GM21390 (cell line): Measurements from ENCODE around the gene C17orf114.

ENCODE experiments used
- ATAC-seq: cut with Tn5 transposase; IDR thresholded peaks from one replicate; pipeline ENCODE4 v1.9.1; 2021; ENCODE audit not compliant: unreplicated experiment

C17orf114 gene

GRCh38 chr17:4802228-4802627, at the start of gene C17orf114:
Gene C17orf114, minus strand, starts transcription at chr17:4802328.
- no peak for ATAC-seq

GRCh38 chr17:4851084-4851483, 49.0 kb upstream of the C17orf114 start:
- ATAC-seq = no peak

DNA sequence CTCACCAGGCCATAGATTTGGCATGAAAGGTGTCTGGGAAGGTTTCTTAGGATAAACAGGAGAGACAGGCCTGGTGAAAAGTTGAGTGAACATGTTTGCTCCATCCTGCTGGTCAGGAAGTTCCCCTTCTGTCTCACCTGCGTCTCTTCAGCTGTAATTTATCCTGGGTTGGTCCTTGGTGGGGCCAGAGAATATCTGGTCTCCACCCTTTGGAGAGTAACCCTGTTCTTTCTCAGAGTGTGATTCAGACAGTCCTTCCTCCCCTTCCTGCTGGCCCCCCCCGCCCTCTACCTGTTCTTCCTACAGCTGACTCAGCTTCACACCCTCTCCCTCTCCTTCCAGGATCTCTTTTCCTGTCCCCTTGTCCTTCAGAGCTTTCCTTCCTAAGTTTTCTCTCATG, 48.1 kb upstream of the C17orf114 start:
- no peak for ATAC-seq

DNA sequence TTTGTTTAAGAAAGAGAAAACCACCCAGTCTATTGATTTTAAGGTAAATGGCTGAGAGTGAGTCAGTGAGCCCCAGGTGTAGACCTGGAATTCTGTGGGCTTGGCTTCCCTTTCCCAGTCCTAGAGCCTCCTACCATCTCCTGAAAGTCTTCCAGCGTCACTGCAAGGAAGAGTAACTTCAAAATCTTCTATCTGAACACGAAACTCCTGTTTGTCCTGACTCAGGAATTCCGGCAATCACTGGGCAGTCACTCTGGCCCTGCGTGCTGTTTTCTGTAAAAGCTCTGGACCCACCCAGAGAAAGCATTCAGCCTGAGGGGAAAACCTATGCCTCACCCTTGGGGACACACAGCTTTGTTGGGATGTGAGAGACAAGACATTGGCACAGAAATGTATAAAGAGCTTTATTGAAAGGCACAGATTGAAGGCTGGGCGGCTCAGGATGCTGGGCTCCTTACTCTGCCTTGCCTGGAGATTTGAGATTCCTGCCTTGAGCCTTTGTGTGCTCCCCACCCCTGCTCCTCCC, 46.9 kb upstream of the C17orf114 start:
- ATAC-seq = no peak

- ATAC-seq = no peak
Measured at GRCh38 chr17:4846635-4847390, 44.7 kb upstream of the C17orf114 start.

GRCh38 chr17:4845118-4845517, 43.0 kb upstream of the C17orf114 start:
- no peak for ATAC-seq

- ATAC-seq = no peak
Measured at GRCh38 chr17:4843321-4844000, 41.3 kb upstream of the C17orf114 start.

DNA sequence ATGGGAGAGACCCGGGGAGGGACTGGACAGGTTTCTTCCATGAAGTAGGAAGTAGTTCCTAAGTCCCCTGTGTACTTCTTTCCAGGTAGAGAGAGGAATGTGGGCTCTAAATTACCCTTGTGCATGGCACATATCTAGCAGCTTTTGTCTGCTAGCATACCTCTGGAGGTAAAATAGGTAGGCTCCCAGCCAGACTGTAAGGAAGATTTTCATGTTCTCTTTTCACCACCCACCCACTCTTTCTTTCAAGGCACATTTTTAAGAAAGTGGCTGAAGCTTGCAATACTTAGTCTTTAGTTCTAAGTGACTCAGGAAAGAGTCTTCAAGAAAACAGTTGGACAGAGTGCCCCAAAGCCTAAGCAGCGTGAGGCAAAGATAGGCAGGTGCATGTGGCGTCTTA, 40.2 kb upstream of the C17orf114 start:
- no peak for ATAC-seq

DNA sequence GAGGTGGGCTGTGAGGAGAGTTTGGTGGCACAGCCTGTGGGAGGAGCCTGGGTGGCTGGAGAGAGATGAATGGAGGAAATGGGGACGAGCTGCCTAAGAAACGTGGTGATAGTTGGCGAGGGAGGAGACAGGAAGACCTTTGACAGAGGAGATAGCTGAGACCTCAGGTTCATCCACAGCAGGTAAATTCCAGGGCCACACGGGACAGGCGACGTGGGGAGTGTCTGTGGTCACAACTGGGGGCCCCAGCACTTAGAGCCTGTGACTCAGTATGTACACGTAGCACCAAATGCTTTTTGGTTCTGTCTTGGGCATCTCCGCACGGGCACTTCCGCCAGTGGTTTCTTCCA, 38.7 kb upstream of the C17orf114 start:
- no peak for ATAC-seq

DNA sequence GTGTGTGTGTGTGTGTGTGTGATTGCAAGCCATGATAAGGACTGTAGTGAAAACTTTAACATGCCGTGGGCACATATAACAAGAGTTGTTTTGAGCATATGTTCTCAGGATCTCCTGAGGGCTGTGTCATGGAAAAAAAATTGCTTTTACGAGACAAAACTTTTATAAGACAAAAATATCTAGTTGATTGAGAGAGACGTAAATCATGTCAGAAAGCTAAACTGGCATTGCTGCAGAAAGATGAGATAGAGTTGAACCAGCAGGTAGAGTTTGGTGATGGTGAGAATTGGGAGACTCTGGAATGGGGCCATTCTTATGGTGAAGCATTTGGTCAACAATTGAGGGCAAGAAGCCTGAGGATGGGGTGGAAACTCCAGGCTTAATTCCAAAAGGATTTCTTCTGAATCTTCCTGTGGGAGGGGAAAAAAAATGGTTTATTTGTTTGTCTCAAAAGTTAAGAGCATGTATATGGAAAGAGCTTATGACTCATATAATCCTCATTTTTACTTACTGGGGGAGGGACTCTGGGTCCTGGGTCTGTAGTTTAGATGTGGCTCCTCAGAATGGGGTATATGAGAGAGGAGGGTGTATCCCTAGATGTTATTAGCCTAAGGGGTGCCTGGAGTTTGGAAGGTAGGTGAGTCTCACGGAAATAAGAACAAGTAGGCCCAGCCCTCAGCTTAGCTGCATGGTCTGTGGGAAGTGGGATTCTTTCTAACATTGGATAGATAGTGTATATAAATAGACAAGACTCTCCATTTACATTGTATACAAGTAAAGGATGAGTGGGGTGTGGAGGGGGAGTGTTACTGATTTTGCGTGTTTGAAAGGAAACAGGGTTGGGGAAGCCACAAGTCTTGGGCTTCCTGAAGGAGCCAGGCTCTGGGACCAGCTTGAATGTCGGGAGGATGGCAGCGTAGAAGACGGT, 38.1 kb upstream of the C17orf114 start:
- no peak for ATAC-seq

- ATAC-seq = no peak
Measured at GRCh38 chr17:4839221-4839620, 37.1 kb upstream of the C17orf114 start.

DNA sequence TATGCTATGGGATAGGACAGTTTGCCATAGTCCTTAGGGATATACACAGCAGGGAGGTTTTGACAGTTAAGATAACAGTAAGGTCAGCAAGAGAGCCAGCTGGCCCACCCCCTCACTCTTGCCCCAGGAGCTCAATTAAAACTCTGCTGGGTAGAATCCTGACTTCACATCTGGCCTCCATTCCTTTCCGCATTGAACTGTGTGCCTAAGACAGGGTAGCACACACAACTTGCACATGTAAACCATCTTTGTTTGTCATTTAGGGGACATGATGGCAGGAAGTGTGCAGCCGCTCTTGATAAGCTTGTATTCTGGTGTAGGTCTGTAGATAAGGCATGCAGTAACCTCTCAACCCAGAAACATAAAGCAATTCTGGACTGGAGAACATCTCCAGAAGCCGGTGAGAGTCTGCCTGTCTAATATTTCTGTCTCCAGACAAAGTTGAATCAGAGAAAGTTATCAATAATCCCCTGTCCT, 36.2 kb upstream of the C17orf114 start:
- ATAC-seq = no peak

DNA sequence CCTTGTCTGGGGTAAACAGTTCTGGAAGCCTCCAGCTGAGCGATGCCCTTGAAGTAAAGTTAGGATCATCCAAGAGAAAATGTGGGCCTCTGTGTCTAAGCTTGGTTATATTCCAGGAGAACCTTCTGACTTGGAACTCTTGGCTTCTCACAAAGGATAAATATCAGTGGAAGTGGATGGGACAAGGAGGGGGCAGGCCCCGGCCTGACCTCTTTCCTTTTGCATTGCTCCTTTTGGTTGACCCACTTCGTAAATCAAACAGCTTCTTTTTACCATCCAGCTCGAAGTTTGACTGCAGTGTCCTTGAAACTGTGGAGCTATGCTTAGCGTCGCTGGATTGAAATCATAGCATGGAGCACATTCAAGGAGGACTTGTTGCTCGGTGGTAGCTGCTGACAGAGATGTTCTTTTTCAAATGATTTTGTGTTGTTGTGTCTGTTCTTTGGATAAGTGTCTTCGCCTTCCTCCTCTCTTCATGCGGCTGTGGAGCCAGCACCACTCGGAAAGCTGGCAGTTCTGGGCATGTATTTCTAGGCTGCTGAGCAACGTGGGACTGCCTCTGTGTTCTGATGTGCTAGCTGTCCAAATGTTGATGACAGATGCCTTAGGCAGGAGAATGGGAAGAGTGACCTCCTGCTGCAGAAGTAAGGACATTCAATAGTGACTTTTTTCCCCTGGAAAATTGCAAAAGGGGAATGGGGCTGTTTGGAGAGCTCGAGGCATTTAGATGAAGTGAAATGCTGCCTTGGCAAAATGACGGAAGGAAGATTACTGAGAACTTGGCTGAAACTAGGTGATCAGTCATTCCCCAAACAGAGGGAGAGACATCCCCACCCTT, 35.6 kb upstream of the C17orf114 start:
- no peak for ATAC-seq

- no peak for ATAC-seq
Measured at GRCh38 chr17:4836221-4836620, 34.1 kb upstream of the C17orf114 start.

- ATAC-seq = no peak
Measured at GRCh38 chr17:4834681-4835020, 32.5 kb upstream of the C17orf114 start.

DNA sequence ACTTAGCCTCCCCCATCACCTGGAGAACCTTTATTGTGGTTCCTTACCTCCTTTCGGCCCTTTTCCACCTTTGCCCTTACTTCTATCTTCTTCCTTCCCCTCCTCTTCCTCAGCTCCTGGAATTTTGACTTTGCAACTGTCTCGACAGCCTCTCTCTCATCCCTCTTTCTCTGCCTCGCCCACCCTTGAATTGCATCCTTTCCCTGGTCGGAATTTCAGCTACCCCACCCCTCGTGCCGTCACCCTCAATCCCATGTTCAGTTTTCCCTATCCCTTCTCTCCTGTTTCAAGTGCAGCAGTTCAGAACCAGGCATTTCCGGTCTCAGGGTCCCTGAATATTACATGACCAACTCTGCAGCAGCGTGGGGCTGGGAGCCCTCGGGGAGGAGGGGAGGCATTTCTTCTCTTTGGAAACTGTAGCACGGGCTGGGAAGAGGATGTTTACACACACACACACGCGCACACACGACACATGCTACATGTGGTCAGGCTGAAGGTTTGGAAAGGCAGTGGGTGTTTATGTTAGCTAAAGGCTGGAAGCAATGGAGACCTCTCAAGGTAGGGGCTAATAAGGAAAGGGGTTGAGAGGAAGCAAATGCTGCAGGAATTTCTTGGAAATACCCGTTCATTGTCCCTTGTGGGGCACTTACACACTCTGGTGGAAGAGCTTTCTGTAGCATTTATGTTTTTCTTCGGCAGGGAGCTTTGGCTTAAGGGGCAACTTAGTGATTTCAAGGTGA, 32.0 kb upstream of the C17orf114 start:
- ATAC-seq = no peak

- peak; percentile 80 for ATAC-seq
Measured at GRCh38 chr17:4833178-4833940, 31.2 kb upstream of the C17orf114 start, which contains the start of gene MINK1. Gene MINK1, plus strand, starts transcription at chr17:4833340. Its CDS starts 244 bp downstream, at chr17:4833584.

- ATAC-seq = peak; percentile 13
Measured at GRCh38 chr17:4832829-4833177, 30.7 kb upstream of the C17orf114 start.

DNA sequence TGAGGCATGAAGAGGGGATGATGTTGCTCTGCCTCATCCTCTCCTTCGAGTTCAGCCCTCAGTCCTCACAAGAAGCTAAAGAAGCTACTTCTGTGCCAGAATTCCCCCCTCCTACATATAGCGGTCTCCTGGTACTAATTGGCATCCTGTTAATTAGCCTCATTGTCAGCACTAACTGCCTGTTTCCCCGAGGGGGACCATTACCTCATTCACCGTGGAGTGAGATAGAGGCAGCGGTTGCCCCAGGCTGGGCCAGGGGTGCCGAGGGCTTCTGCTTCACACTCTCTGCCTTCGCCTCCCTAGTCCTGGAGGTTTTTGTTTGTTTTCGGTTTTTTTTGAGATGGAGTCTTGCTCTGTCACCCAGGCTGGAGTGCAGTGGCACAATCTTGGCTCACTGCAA, 25.3 kb upstream of the C17orf114 start:
- no peak for ATAC-seq
